ENCODE measurements around the gene SMIM14.

- TF ChIP-seq CTCF (IDR thresholded peaks at IDR 0.05; ENCODE audit: low read depth, low read length, poor library complexity, severe bottlenecking) (no peak), EZH2phosphoT487 (IDR thresholded peaks at IDR 0.05; ENCODE audit: borderline replicate concordance, low read length) (no peak)
These were observed 11.1 kb upstream of the SMIM14 start for GRCh38 chr4:39649639-39650265.
